ENCODE results near the gene SORL1.

Gene SORL1

GRCh38 chr11:121587182-121587581, 135.1 kb downstream of the SORL1 start:
- DNase-seq (ENCODE audit: low read depth in 2 of 2): no peak

DNA sequence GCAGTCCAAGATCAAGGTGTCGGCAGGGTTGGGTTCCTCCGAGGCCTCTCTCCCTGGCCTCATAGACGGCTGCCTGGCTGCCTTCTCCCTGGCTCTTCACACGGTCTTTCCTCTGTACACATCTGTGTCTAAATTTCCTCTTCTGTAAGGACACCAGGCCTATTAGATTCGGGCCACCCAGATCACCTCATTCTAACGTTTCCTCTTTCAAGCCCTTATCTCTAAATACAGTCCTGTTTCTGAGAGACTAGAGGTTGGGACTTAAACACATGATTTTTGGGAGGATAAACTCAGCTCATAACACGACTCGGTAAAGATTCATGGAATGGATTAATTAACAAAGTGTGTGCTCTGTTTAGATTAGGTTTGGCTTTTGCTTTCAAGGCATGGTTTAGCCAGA, 136.6 kb downstream of the SORL1 start:
- no peak for DNase-seq (ENCODE audit: low read depth in 2 of 2)

- DNase-seq (ENCODE audit: low read depth in 2 of 2): no peak
These were observed 137.9 kb downstream of the SORL1 start for GRCh38 chr11:121589946-121590537.

- DNase-seq (ENCODE audit: low read depth in 2 of 2): no peak
These were observed 138.8 kb downstream of the SORL1 start for GRCh38 chr11:121590772-121591404.

DNA sequence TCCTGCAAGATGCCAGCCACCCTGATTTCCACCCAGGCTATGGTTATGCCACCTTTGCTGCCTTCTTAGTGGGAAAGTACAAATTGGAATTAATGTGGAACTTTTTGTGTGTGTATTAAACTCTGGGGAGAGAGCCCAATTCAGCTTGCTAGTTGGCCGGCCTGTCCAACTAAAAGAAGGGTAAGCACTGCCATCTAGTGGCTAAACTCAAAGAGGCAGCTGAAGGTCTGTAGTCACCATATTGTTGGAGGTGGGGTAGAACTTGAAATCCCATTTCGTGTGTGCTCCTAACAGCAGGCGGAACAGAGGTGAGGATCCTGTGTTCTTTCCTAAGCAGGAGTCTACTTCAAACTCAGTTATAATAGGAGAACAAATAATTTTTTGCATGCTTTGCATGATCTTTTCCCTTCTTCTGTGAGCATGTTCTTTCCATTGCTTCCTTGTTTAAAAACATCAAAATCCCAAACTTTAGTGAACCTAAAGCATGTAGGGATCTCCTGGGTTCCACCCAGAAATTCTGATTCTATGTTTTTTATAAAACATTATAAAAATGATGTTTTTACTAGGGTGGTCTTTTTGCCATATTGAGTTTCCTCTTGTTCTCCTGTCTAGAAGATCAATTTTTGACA, 139.4 kb downstream of the SORL1 start:
- peak; percentile 18 to 58 for DNase-seq (ENCODE audit: low read depth in 2 of 2)

GRCh38 chr11:121592708-121593107, 140.6 kb downstream of the SORL1 start:
- no peak for DNase-seq (ENCODE audit: low read depth in 2 of 2)

GRCh38 chr11:121595717-121596161, 143.6 kb downstream of the SORL1 start:
- DNase-seq (ENCODE audit: low read depth in 2 of 2): no peak

DNA sequence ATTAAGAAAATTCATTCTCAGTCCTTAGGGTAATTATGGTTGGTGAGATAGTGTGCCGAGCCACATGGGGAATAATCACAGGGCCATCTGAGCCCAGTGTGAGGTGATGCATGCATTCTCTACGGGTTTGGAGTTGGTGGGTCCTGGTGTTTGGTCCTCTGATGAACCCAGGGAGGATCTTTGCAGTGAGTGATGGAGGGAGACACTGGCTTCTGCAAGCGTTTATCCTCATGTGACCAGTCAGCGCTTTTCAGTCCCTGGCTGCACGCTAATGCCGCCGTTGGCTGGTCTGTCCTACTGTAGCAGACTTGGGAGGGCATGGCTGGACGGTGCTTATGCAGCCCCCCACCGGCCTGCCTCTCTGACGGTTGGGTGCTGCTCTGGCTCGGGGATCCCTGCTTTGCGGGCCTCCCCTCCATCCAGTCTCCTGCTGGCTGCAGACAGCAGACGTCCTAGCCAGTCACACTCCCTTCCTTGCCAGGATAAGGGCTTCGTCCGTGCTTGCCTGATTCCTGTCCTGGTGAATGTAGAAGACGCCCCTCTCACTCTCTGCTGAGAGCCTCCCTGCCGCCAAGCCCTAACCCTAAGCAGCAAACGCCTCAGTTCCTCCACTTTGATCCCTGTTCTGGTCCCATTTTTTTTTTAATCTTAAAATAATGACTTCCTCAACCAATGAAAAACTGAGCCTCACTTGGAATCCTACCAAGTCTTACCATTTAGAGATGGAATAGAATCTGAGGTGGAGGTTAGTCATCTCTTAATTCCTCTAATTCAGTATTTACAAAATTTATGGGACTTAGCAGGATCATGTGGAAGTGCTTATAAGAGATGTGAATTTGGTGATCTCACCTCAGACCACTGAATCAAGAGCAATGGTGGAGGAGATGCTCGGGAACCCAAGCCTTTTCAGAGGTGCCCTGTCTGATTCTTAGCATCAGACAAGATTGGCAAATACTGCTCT, 144.4 kb downstream of the SORL1 start:
- no peak for DNase-seq (ENCODE audit: low read depth in 2 of 2)

DNA sequence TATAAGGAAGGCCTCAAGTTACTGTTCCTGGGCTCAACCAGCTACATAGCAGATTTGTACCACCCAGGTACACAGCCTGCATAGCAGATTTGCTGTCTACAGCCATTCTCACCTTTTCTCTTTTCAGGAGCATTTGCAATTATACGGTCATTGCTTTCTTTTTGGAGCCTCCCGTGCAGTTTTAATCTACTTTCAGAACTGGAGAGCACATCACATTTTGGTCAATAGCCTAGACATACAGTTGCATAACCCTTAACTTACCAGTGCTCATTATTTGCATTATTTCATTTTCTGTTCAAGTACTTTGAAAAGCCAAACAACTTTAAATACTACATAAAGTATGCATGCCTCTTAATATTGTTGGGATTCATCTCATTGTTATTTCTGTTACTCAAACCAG, 151.2 kb downstream of the SORL1 start:
- DNase-seq (ENCODE audit: low read depth in 2 of 2): no peak

DNA sequence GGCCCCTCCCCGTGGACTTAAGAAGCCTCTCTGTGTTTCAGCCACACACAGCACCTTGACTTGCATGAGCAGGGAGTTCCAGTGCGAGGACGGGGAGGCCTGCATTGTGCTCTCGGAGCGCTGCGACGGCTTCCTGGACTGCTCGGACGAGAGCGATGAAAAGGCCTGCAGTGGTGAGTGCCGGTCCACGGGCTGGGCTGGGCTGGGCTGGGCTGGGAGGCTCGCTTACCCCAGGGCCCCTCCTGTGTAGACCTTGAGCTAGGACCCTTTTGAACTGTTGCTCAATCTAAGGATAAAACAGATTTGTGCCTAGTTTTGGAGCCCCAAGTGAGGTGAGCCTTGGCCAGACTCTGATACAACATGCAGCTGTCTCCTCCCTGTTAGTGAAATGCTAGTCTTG, 152.0 kb downstream of the SORL1 start:
- DNase-seq (ENCODE audit: low read depth in 2 of 2): no peak

DNA sequence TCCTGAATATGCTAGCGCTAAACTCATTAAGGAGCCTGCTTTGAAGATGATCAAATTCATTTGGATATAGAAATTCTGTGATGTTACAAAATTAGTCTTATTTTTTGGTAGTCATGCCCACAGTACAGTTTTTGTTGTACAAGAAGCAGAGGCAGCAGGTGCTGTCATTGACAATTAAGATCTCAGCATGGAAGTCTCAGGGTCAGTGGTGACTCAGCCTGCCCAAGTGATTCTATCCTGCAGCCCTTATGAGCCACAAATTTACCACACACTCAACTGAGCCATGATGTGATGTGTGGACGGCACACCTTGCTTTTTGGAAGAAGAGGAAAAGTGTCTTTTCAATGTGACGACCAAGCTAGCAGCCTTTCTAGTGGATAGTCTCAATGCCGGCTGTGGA, 154.2 kb downstream of the SORL1 start:
- DNase-seq (ENCODE audit: low read depth in 2 of 2): no peak

- DNase-seq (ENCODE audit: low read depth in 2 of 2): no peak
These were observed 155.2 kb downstream of the SORL1 start for GRCh38 chr11:121607341-121607740.

DNA sequence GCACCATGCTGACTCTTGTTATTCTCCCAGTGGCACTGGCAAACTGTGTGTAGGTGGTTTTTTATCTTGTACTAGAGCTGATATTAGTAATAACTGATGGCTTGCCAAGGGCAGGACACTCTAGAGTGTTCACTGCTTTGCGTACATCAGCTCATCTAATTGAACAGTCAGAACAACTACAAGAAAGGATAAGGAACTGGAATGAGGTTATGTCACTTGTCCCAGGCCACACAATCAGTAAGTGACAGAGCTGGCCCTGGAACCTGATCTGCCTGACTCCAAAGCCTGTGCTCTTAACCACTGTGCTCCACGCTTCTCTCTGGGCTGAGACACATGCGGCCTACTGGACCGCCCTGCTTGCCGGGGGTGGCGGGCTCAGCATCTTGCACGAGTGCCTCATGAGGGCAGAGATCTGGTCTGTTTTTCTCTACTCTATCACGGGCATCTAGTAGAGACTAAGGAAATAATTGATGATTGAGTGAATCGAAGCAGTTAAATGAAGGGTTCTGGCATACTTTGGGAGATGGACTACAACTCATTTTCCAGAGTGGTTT, 156.5 kb downstream of the SORL1 start:
- no peak for DNase-seq (ENCODE audit: low read depth in 2 of 2)

DNA sequence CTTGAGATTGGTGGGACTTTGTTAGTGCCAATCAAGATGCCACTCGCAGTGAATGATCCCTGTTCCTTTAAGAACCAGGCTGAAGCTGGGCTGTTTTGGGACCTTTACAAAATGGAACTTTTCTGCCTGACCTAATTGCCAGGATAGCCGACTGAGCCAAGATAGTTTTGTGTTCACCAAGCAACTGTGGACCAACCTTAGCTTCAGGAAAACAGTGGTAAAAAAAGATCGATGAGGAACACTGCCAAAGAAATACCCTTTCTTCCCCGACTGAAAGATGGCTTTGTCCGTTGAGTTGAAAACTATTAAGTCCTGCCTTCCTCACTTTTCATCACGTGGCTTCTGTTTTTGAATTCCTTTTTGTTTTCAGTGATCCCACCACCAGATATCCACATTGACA, 158.6 kb downstream of the SORL1 start:
- no peak for DNase-seq (ENCODE audit: low read depth in 2 of 2)

DNA sequence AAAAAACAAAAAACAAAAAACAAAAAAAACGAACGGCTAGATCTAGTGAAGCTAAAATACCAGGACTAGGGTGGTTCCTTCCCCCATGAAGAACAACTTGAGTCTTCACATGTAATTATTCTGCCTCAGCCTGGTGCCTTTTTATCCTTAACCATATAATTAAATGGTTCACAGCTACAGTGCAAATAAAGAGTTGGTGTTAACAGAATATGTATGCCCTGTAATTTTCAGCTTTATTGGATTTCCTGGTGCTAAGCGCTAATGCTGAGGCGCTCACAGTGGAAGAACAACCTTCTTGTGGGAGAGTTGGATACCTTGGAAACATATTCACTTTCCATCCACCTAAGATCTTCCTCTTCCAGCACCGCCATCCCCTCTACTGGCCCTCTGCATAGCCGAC, 159.1 kb downstream of the SORL1 start:
- no peak for DNase-seq (ENCODE audit: low read depth in 2 of 2)

DNA sequence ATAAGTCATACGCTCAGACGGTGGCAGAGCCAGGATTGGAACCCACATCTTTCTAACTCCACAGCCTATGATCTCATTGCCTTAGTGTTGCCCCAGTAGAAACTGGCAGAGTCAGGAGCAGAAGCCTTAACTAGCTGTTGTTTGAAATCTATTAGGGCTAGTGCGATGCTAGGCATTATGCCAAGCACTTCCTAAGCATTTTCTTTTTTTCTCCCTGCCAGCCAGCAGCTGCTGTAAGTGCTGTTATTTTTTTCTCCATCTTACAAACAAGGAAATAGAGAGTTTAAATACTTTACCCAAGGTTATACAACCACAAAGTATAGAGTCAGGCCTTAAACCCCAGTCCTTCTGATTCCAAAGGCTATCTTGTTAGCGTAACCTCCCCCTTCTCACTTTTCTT, 161.6 kb downstream of the SORL1 start:
- DNase-seq (ENCODE audit: low read depth in 2 of 2): no peak

DNA sequence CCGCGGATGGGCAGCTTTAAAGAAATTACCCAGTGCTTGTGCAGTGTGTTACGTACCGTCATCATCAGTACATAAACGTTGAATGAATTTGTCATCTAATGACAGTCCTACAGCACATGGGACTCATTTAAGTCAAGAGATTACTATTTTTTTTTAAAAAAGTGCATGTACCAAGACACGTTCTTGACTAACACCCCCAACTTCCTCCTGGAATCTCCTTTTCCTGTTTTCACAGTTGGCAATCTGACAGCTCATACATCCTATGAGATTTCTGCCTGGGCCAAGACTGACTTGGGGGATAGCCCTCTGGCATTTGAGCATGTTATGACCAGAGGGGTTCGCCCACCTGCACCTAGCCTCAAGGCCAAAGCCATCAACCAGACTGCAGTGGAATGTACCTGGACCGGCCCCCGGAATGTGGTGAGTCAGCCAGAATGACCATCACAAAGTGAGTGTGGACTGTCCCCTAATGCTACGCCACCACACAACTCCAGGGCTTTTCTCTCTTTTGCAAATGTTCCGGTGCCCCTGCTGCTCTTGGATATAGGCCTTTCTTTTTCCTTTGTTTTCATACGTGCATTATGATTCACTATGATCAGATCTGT, 162.6 kb downstream of the SORL1 start:
- no peak for DNase-seq (ENCODE audit: low read depth in 2 of 2)

GRCh38 chr11:121615501-121615900, 163.4 kb downstream of the SORL1 start:
- no peak for DNase-seq (ENCODE audit: low read depth in 2 of 2)

GRCh38 chr11:121618516-121618915, 166.4 kb downstream of the SORL1 start:
- DNase-seq (ENCODE audit: low read depth in 2 of 2): no peak

GRCh38 chr11:121625777-121626506, 173.8 kb downstream of the SORL1 start:
- DNase-seq (ENCODE audit: low read depth in 2 of 2): no peak

DNA sequence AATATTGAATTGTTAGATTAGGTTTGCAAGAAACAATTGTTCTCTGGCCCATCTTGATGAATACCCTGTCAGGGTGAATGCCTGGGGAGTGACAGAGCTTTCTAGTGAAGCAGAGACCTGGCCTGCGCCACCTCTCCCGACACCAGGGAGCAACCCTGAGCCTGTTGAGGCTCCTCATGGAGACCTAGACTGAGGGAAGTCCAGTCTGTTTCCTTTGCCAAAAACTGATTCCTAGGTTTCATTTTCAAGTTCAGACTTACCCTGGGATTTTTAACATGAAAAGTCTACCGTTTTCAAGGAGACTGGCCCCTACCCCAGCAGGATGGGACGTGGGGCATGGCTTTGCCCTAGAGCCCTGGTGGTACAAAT, 174.4 kb downstream of the SORL1 start:
- DNase-seq (ENCODE audit: low read depth in 2 of 2): no peak
